Activated CD8-positive, alpha-beta memory T cell treated with anti-CD3 and anti-CD28 coated beads for 36 hours (primary cell): Measurements from ENCODE around the gene PRPH. TPM values are rescaled to one million over a fixed set of nuclear protein-coding genes. Genes with fewer than 3 reads are reported as not detected.

Experiments
- CTCF ChIA-PET: fragments of 350-600 bp; sonication (Branson Sonifier 250); formaldehyde crosslinking; loops from one replicate; lab custom pipeline; 2021; ENCODE audit warnings: antibody characterized with exemption; lab: Charles Lee
- POLR2A ChIA-PET: fragments of 350-600 bp; sonication (Branson Sonifier 250); formaldehyde crosslinking; loops from one replicate; lab custom pipeline; 2021; ENCODE audit warnings: antibody characterized with exemption; lab: Charles Lee
- total RNA-seq, 2 experiments: library from RNA; stranded (reverse); gene quantifications; one replicate each; pipeline ENCODE4 v1.2.3, GENCODE V29; 2021

Gene PRPH
- total RNA-seq, 2 experiments from 2014 or later = not detected

DNA sequence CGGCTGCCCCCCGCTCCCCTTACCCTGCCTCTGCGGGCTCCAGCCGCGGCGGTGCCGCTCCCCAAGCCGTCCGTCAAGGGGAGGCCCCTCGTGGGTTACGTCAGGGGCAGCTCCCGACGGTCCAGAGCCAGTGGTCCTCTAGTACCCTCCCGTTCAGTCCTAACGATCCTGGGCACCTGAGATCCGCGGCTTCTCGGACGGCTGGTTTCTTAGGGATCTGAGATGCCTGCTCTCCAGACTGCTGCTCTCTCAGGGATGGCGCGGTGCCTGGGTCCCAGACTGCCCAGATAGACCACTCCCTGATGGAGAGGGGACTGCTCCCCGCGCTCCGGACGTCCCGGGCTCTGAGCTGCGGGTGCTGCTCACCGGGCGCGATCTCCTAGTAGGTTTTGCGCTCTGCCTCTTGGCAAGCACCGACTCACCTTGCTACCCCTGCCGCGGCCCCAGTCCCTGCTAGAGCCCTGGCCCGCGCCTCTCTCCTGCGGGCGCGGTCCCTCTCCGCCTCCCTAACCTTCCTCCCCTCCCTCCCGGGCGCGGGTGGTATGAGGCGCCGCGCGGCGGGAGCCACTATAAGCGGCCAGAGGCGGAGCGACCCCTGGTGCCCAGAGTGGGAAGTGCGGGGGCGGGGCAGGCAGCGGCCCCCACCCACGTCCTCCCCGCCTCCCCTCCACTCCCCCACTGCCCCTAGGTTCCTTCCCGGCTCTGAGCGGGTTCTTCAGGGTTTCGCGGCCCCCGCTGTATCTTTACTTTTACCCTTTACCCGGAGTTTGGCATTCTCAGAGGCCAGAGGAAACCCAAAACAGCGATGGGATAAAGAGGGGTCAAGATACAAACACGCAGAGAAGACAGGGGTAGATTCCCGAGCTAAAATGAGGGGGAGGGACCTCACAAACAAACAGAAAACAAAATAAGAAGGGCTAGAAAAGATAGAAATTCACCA lies 42.0 kb downstream of the PRPH start, which contains the start of gene C1QL4:
TSS of gene C1QL4 (minus strand) at position 544 of the 940 bp plus-strand sequence. CDS start 711 bp downstream, outside the sequence.
- POLR2A ChIA-PET = no interaction called here
- CTCF ChIA-PET = interaction anchor here (1.0 to 3.6 kb wide), 7 partner anchors 11 to 48 kb away, joined by 3 to 18 read pairs (median 5); partner anchors contain the start of gene PRPH

- POLR2A ChIA-PET = no interaction called here
Measured at GRCh38 chr12:49338830-49339463, 44.0 kb downstream of the PRPH start.

DNA sequence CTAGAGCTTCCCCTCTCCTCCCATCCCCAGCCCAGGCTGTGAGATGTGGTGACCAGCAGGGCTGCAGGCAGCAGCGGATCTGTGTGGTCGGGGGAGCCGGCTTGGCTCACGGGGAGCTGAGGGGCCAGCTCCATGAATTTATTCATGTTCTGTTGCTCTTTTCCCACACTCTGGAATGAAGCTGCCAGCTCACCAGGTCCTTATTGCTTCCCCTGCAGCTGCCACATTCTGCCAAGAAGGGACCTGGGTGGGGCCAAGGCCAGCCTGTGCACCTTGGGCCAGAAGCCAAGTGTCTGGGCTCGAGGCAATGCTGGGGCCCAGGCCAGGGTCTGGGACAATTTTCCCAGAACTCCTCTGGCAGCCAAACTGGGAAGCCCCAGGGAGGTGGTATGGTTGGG lies 44.5 kb downstream of the PRPH start:
- POLR2A ChIA-PET = no interaction called here
- CTCF ChIA-PET = interaction anchor here (0.8 to 3.6 kb wide), 4 partner anchors 8 to 104 kb away, joined by 4 to 18 read pairs (median 8); partner anchors contain the start of gene PRPH

More at GRCh38 chr12:49338830-49339463, 44.0 kb downstream of the PRPH start:
- CTCF ChIA-PET = interaction anchor here (0.8 to 3.6 kb wide), 5 partner anchors 9 to 103 kb away, joined by 4 to 18 read pairs (median 5); partner anchors contain the start of gene PRPH

DNA sequence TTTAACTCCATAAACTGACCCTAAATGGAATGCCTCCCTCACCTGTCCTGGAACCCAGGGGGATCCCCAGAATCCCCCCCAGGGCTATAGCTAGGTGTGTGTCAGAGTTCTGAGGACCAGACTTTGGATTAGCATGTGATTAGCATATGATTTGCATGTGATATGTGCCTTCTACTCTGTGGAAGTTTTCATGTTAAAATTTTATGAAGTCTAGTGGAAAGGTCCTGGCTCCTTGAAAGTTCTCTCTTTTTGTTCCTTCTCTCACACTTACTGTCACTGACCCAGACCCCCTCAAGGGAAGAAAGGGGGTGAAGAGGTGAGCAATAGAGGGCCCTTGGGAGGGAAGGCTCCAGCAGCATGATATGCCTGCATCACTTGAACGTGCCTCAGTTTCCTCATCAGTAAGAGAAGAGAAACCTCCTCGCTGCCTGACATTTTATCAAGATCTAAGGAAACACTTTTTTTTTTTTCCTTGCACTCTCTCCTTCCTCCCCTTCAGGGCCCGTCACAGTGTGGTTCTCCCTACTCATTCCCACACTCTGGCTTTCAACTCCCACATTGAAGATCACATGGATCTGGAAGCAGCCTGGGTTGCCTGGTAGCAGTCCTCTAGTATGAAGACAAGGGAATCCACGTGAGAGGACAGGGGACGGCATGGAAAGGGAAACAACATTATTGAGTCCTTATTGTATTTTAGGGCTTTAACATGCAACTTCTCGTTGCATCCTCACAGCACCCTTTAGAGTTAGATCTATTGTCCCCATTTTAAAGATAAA lies 45.3 kb downstream of the PRPH start:
- CTCF ChIA-PET = interaction anchor here (0.8 to 2.9 kb wide), 4 partner anchors 44 to 104 kb away, joined by 4 to 34 read pairs (median 6); partner anchors contain the start of gene PRPH

GRCh38 chr12:49340971-49341776 lies 46.2 kb downstream of the PRPH start:
- POLR2A ChIA-PET = interaction anchor here (0.7 to 1.7 kb wide), 4 partner anchors 17 to 76 kb away, joined by 3 to 5 read pairs (median 4); no protein-coding TSS in a partner anchor
- CTCF ChIA-PET = interaction anchor here (0.5 to 3.8 kb wide), 18 partner anchors 9 to 1971 kb away, joined by 3 to 44 read pairs (median 7); partner anchors contain the start of genes PRPH and TROAP

More for the DNA sequence above, 45.3 kb downstream of the PRPH start:
- POLR2A ChIA-PET = no interaction called here

GRCh38 chr12:49341777-49342065 lies 46.8 kb downstream of the PRPH start:
- CTCF ChIA-PET = interaction anchor here (0.5 to 3.8 kb wide), 24 partner anchors 10 to 1972 kb away, joined by 3 to 44 read pairs (median 5); partner anchors contain the start of genes PRKAG1, PRPH, SPATS2 and TROAP

DNA sequence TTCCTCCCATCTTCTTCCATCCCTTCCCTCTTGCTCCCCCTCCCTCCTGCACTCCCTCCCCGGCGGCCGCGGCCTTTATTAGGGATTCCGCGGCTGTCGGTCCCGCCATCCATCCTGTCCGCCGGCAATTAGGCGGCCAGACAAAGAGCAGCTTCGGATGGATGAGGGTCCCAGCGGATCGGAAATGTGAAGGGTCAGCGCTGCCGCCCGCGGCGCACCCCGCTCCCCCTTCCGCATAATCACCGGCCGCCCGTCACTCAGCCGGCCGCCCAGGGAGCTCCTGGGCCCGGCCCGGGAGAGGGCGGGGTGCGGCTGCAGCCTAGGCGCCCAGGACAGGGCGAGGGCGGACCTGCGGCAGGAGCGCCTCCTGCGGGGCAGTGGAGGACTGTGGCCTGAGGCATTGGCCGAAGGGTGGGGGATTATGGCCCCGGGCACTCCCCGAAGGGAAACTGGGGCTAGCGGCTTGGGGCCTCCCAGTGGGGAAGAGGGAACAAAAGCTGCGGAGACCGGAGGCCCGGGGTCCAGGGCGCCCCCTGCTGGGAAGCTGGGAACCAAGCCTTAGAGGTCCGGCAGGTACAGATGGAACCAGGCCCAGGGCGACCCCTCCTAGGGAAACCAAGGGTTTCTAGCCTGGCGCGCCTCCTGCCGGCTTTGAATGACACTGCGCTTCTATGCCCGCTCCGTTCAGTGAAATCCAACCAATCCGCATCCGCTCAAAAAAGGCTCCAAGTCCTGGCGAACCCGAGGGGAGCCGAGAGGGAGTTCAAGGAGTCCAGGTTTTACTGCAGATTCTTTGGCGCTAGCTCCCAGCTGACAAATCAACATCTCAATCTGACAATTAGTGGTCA lies 47.3 kb downstream of the PRPH start:
- POLR2A ChIA-PET = interaction anchor here (0.7 to 1.7 kb wide), 4 partner anchors 18 to 77 kb away, joined by 3 to 5 read pairs (median 5); partner anchors contain the start of gene TROAP
- CTCF ChIA-PET = interaction anchor here (0.7 to 3.8 kb wide), 27 partner anchors 10 to 497 kb away, joined by 3 to 44 read pairs (median 4); partner anchors contain the start of genes PRKAG1, PRPH, SPATS2 and TROAP

More at GRCh38 chr12:49341777-49342065, 46.8 kb downstream of the PRPH start:
- POLR2A ChIA-PET = interaction anchor here (0.7 to 1.7 kb wide), 4 partner anchors 17 to 76 kb away, joined by 3 to 5 read pairs (median 4); no protein-coding TSS in a partner anchor

DNA sequence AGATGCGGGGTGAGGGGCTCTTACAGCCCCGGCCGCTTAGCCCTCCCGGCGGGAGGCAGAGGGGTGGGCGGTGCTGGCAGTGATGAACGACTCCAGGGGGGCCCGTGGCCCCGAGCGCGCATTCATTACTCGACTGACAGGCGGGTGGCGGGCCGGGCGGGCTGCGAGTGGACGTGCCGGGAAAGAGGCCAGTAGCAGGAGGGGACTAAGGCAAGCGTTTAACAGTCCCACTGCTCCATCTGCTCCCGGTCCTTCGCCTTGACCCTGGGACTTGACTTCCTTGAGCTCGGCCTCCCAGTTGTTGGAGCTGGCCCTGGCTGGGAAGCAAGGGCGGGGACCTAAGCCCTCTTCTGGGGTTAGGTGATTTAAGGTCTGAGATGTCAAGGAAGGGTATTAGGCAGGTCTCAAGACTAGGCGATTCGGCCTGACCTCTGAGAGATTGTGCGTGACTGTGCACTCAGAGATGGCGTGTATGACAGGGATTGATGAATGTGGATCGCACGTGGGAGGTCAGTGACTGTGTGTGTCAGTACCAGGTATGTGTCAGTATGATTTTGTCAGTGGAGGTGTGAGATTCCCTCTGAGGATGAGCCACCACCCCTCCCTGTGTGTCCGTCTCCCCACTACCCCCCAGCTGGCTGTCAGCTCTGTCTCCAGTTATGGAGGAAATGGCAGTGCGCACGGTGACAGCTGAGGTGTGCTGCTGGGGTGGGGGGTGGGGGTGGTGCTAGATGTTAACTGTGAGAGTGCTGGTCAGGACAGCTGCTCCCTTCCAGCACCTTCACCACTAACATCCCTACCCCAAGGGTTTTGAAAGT lies 48.2 kb downstream of the PRPH start:
- CTCF ChIA-PET = interaction anchor here (0.7 to 3.8 kb wide), 19 partner anchors 10 to 468 kb away, joined by 3 to 44 read pairs (median 6); partner anchors contain the start of genes PRKAG1, PRPH, SPATS2 and TROAP
- POLR2A ChIA-PET = interaction anchor here (1.0 to 1.7 kb wide), 3 partner anchors 20 to 77 kb away, joined by 4 to 5 read pairs (median 5); partner anchors contain the start of genes SPATS2 and TROAP

DNA sequence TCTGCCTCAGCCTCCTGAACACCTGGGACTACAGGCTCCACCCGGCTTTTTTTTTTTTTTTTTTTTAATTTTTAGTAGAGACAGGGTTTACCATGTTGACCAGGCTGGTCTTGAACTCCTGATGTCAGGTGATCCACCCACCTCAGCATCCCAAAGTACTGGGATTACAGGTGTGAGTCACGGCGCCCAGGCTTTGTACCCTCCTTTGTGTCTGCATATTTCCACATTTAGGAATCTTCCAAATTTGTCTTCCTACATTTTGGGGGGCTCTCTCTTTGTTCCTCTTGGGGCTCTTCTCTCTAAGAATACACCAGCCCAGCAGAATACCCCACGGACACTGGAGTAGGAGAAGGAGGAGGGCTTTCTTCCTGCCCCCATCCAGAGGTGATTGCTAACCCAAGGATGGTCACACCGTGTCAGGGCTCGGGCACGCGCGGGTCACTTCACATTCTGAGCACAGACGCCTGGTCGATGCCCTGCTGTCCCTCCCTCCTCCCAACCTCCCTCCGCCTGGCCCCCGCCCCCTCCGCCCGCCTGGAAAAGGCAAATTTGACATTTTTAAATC lies 49.6 kb downstream of the PRPH start:
- CTCF ChIA-PET = interaction anchor here (0.7 to 3.8 kb wide), 4 partner anchors 13 to 147 kb away, joined by 3 to 31 read pairs (median 14); no protein-coding TSS in a partner anchor
- POLR2A ChIA-PET = no interaction called here

DNA sequence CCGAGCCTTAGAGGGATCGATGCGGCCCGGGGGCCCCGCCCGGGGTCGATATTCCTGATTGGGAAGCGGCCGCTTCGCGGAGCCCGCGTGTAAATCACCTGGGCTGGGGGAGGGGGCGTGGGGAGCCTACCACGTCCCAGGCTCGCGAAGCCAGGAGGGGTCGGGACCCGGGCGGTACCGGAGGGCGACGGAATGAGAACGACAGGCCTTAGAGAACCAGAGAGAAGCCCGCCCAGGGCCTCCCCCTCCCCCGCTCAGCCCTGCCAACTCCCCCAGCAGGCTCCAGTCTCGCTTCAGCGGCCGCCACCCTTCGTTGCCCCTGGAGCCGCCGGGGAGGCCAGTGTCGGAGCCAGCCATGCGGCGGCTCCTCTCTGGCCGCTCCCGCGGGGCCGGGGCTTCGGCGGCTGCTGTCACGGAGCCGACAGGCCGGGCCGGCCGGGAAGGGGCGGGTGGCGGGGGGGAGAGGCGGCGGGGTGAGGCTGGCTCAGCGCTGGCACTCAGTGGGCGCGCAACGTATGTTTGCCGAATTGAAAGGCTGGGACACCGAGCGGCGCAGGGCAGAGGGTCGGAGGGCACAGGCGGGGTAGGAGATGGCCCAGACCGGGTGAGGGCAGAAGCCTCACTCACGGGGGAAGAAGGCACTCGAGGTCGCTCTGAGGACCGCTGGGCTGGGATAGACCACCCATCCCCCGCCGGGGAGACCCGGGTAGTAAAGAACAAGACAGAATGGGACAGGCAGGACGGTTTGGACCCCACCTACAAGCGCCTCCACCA lies 50.3 kb downstream of the PRPH start:
- ChIA-PET CTCF (interaction anchor here (0.9 to 4.5 kb wide), 3 partner anchors 13 to 54 kb away, joined by 3 to 62 read pairs (median 36); partner anchors contain the start of gene PRPH), POLR2A (no interaction called here)

GRCh38 chr12:49345825-49346658 lies 51.1 kb downstream of the PRPH start:
- ChIA-PET CTCF (interaction anchor here (0.6 to 4.5 kb wide), 9 partner anchors 11 to 260 kb away, joined by 3 to 62 read pairs (median 12); partner anchors contain the start of genes PRPH and TROAP), POLR2A (no interaction called here)

- POLR2A ChIA-PET = no interaction called here
- CTCF ChIA-PET = interaction anchor here (0.6 to 4.5 kb wide), 19 partner anchors 8 to 275 kb away, joined by 3 to 62 read pairs (median 6); partner anchors contain the start of genes PRPH, SPATS2 and TROAP
Measured at GRCh38 chr12:49346659-49347310, 51.8 kb downstream of the PRPH start, which contains the start of gene DNAJC22. Gene DNAJC22, plus strand, starts transcription at chr12:49346888. Its CDS starts 1,985 bp downstream, at chr12:49348873.
